ENCODE measurements around the gene MUSK. TPM values are rescaled to one million over a fixed set of nuclear protein-coding genes. Genes with fewer than 3 reads are reported as not detected.

The MUSK gene
- total RNA-seq, 1 donor from 2014 or later: not detected

GRCh38 chr9:110707419-110707818, 38.8 kb downstream of the MUSK start:
- Histone ChIP-seq H3K36me3 (no peaks in the 10 kb centered on the region), H3K27ac (no peak overlapping the region), H3K27me3 (no peaks in the 10 kb centered on the region), H3K4me1 (no peaks in the 10 kb centered on the region), H3K9me3 (no peaks in the 10 kb centered on the region), H3K4me3 (no peak overlapping the region)
- intact Hi-C loops (cut with DNase I): no loop called here
- no peak for DNase-seq (ENCODE audit: extremely low spot score in 2 of 2)
- TF ChIP-seq CTCF (IDR thresholded peaks at IDR 0.05) (no peak), POLR2AphosphoS5 (IDR thresholded peaks at IDR 0.05; ENCODE audit: insufficient read depth in 1 of 2, low read depth in 1 of 2) (no peak), POLR2A (IDR thresholded peaks at IDR 0.05) (no peak)

DNA sequence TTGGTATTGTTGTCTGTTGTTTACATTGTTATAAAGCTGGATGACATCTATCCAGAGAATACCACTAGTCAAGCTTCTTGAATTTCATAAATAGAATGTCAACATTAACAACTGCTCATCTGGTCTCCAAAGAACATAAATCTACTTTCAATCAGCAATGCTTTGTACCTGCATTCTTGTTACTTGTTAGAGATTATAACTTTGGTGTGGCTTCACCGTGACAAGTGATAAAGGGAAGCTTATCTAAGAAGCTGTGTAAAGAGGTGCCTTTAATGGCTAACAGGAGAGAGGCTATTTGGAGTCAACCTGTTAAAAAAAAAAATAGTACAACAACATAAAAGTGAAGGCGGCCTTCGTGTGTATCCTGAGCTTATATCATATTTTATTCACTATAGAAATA, 41.8 kb downstream of the MUSK start:
- intact Hi-C loops (cut with DNase I): no loop called here
- no peak for DNase-seq (ENCODE audit: extremely low spot score in 2 of 2)
- Histone ChIP-seq H3K9me3 (no peaks in the 10 kb centered on the region), H3K36me3 (no peaks in the 10 kb centered on the region), H3K4me3 (no peak overlapping the region), H3K27me3 (no peaks in the 10 kb centered on the region), H3K4me1 (no peaks in the 10 kb centered on the region), H3K27ac (no peak overlapping the region)
- TF ChIP-seq CTCF (IDR thresholded peaks at IDR 0.05): no peak
- no peak for TF ChIP-seq POLR2A (IDR thresholded peaks at IDR 0.05)
- no peak for TF ChIP-seq POLR2AphosphoS5 (IDR thresholded peaks at IDR 0.05; ENCODE audit: insufficient read depth in 1 of 2, low read depth in 1 of 2)

DNA sequence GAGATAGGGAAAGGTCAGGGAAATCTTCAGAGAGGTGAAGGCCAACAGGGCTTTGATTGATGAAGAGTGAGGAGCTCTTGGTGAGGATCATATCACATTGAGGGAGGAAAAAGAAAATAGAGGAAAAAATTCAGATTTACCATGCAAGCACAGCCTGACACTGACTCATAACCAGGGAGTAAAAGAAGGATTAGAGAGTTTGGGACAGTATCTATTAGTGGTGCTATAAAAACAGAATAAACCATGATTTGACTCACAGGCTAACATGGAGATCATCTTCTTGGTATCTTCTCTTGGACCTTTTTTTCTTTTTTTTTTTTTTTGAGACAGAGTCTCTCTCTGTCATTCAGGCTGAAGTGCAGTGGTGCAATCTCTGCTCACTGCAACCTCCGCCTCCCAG, 44.4 kb downstream of the MUSK start:
- no peaks in the 10 kb centered on the region for H3K36me3 ChIP-seq
- no peaks in the 10 kb centered on the region for H3K9me3 ChIP-seq
- no peaks in the 10 kb centered on the region for H3K4me1 ChIP-seq
- intact Hi-C loops (cut with DNase I): no loop called here
- no peak overlapping the region for H3K27ac ChIP-seq
- H3K27me3 ChIP-seq: no peaks in the 10 kb centered on the region
- TF ChIP-seq CTCF (IDR thresholded peaks at IDR 0.05) (no peak), POLR2AphosphoS5 (IDR thresholded peaks at IDR 0.05; ENCODE audit: insufficient read depth in 1 of 2, low read depth in 1 of 2) (no peak), POLR2A (IDR thresholded peaks at IDR 0.05) (no peak)
- H3K4me3 ChIP-seq: no peak overlapping the region
- DNase-seq (ENCODE audit: extremely low spot score in 2 of 2): no peak

GRCh38 chr9:110714314-110714713, 45.7 kb downstream of the MUSK start:
- Histone ChIP-seq H3K36me3 (no peaks in the 10 kb centered on the region), H3K4me1 (no peaks in the 10 kb centered on the region), H3K27me3 (no peaks in the 10 kb centered on the region), H3K27ac (no peak overlapping the region), H3K4me3 (no peak overlapping the region), H3K9me3 (no peaks in the 10 kb centered on the region)
- no peak for DNase-seq (ENCODE audit: extremely low spot score in 2 of 2)
- TF ChIP-seq POLR2A (IDR thresholded peaks at IDR 0.05): no peak
- no peak for TF ChIP-seq CTCF (IDR thresholded peaks at IDR 0.05)
- no peak for TF ChIP-seq POLR2AphosphoS5 (IDR thresholded peaks at IDR 0.05; ENCODE audit: insufficient read depth in 1 of 2, low read depth in 1 of 2)
- intact Hi-C loops (cut with DNase I): no loop called here

DNA sequence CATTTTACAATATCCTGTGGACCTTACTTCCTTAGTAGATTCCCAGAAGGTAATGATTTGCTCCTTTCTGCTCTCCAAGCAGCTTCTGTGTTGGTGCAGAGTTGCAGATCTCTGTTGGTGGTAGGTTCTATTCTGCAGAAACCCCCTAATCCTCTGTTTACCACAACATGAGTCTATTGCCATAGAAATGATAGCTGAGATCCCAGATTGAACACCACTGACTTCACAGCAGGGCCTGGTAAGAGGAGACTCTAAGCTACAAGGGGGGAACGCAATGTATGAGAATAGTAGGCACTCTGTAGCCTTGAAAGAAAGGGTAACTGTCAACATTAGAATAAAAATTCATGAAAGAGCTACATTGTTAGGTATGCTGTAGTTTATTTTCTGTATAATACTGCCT, 59.5 kb downstream of the MUSK start:
- no peak overlapping the region for H3K4me3 ChIP-seq
- H3K4me1 ChIP-seq: no peaks in the 10 kb centered on the region
- no peak for DNase-seq (ENCODE audit: extremely low spot score in 2 of 2)
- no peak overlapping the region for H3K27ac ChIP-seq
- no peaks in the 10 kb centered on the region for H3K9me3 ChIP-seq
- no peaks in the 10 kb centered on the region for H3K36me3 ChIP-seq
- intact Hi-C loops (cut with DNase I): no loop called here
- H3K27me3 ChIP-seq: no peaks in the 10 kb centered on the region
- TF ChIP-seq POLR2AphosphoS5 (IDR thresholded peaks at IDR 0.05; ENCODE audit: insufficient read depth in 1 of 2, low read depth in 1 of 2): no peak
- TF ChIP-seq POLR2A (IDR thresholded peaks at IDR 0.05): no peak
- no peak for TF ChIP-seq CTCF (IDR thresholded peaks at IDR 0.05)
